GM19467 (cell line): ENCODE measurements around the gene FGD1.

ENCODE experiments used
- ATAC-seq: cut with Tn5 transposase; IDR thresholded peaks from one replicate; pipeline ENCODE4 v1.9.1; 2021; ENCODE audit warnings: mild to moderate bottlenecking, moderate library complexity; ENCODE audit not compliant: unreplicated experiment

The FGD1 gene

GRCh38 chrX:54473993-54474859 lies 21.8 kb downstream of the FGD1 start:
- ATAC-seq = no peak

- ATAC-seq = no peak
These were observed 25.8 kb downstream of the FGD1 start for GRCh38 chrX:54470054-54470760.

GRCh38 chrX:54452920-54453319 lies 43.1 kb downstream of the FGD1 start:
- ATAC-seq = no peak

GRCh38 chrX:54449929-54450328 lies 46.1 kb downstream of the FGD1 start:
- no peak for ATAC-seq

- ATAC-seq = no peak
These were observed 48.6 kb downstream of the FGD1 start for GRCh38 chrX:54447461-54447860.

GRCh38 chrX:54446084-54446483 lies 50.0 kb downstream of the FGD1 start:
- no peak for ATAC-seq

GRCh38 chrX:54444752-54445151 lies 51.3 kb downstream of the FGD1 start:
- ATAC-seq = no peak

GRCh38 chrX:54442790-54443189 lies 53.2 kb downstream of the FGD1 start:
- ATAC-seq = no peak

GRCh38 chrX:54439960-54440871 lies 55.8 kb downstream of the FGD1 start, which contains the start of gene TSR2:
TSR2 (plus strand) TSS chrX:54440404; CDS start chrX:54440422, 18 bp downstream.
- ATAC-seq = peak; percentile 96

- no peak for ATAC-seq
These were observed 60.9 kb downstream of the FGD1 start for GRCh38 chrX:54435121-54435520.

GRCh38 chrX:54430519-54430918 lies 65.5 kb downstream of the FGD1 start:
- no peak for ATAC-seq

- no peak for ATAC-seq
These were observed 68.1 kb downstream of the FGD1 start for GRCh38 chrX:54427837-54428424.

GRCh38 chrX:54423161-54423888 lies 72.7 kb downstream of the FGD1 start:
- ATAC-seq = no peak

- no peak for ATAC-seq
These were observed 73.9 kb downstream of the FGD1 start for GRCh38 chrX:54422168-54422567.

- ATAC-seq = no peak
These were observed 76.3 kb downstream of the FGD1 start for GRCh38 chrX:54419559-54420302.

GRCh38 chrX:54416965-54417364 lies 79.1 kb downstream of the FGD1 start:
- no peak for ATAC-seq

GRCh38 chrX:54415534-54416350 lies 80.3 kb downstream of the FGD1 start:
- ATAC-seq = no peak

- no peak for ATAC-seq
These were observed 82.3 kb downstream of the FGD1 start for GRCh38 chrX:54413753-54414152.
